Measurements from ENCODE around the gene TBC1D3B.
A peak's percentile ranks its signal among the peaks of the same experiment; 100 is the strongest.
"Not testable (repeated sequence)": the region's sequence is repeated elsewhere in the genome, so short reads cannot be mapped to it uniquely, and the experiment has no call there.

Gene TBC1D3B

DNA sequence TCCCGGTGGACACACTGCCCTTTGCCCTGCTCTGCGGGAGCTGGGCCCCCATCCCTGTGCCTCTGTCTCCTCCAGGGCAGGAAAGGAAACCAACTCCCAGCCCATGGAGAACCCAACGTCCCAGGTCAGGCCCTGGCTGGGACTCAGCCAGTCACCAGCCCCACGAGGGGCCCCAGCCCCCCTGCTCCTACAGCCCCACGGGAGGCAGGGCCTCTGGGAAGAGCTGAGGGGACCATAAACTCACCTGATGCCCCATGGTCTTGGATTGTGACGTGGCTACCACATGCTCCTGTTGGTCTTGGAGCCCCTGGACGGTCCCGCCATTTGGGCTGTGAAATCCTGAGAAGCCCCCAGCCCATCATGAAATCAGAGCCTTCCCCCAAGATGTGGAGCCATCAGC, 7.6 kb downstream of the TBC1D3B start:
- not testable (repeated sequence) for DNase-seq

- no peak for DNase-seq
These were observed 22.4 kb downstream of the TBC1D3B start for GRCh38 chr17:36153895-36154610.

DNA sequence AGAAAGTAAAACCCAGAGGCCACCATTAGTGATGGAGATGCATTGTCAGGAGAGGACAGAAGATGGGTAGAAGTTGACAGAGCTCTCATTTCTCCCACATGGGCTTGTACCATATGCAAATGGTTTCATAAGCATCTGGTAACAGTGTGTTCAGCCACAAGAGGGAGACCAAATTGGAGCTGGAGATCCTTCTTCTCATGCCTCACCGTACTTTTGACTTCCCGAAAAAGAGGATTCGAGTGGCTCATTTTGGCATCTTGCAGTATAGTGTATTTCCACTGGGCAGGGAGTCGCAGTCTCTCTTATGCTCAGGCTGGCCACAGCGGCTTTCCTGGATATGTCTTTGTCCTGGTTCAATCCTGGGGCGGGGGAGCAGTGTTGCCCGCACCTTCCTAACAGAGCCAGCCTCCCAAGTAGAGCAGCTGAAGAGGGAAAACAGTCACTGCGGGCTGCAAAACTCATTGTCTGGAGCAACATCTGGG, 23.8 kb downstream of the TBC1D3B start:
- DNase-seq = no peak

DNA sequence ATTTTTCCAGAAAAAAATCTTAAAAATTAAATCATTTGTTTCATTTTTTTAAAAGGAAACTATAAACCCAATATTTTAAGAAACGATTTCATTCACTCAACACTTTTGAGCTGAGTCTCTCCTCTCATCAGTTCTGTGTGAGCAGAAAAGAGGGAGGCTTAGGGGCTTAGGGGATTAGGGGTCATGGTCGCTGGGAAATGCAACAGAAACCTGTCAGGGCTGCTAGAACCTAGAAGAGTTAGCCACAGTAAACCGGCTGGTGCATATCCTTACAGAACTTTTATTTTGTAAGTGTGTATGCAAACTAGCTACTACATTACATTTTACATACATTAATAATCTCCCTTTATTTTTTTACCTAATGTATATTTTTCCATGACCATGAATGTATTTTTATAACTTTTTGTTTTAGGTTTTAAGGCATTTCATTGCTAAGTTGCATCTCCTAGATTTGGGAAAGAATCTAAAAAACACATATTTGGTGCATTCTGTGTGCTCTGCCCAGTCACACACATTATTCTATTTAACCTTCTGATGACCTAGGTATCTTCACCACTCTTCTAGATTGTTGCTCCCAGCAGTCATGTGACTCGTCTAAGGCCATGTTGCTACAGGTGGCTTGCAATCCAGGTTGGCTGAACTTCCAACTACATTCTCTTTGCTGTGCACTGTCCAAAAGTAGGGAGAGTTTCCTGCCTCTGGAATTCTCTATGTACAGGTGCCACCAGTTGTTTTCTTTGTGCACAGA, 24.4 kb downstream of the TBC1D3B start:
- DNase-seq = no peak

DNA sequence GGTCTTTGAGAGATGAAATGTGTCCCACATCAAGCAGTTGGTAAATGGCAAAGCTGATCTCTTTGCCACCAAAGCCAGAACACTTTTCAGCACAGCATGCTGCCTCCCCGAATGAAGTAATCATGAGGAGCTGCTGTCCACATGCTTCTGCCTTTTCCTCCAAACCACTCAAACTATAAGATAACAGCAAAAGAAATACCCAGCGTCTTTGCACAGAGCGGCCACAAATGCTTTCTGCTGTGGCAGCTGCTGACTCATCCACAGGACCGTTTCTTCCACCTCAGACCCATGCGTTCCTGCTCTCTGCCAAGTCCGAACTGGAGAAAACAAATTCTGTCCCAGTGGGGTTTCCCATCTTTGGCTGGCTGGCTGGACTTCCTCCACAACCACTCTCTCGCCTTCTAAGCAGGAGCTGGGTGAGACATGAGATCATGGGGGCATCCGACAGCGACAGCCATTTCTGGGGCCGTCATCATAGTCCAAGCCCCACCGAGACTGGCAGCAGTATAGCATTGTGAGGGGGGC, 27.1 kb downstream of the TBC1D3B start:
- DNase-seq = no peak

- peak; percentile 24 for DNase-seq
These were observed 27.7 kb downstream of the TBC1D3B start for GRCh38 chr17:36148559-36149295.

GRCh38 chr17:36147601-36148000, 28.8 kb downstream of the TBC1D3B start:
- DNase-seq = no peak

GRCh38 chr17:36144981-36145729, 31.3 kb downstream of the TBC1D3B start:
- no peak for DNase-seq

GRCh38 chr17:36144014-36144413, 32.4 kb downstream of the TBC1D3B start:
- no peak for DNase-seq

- no peak for DNase-seq
These were observed 33.6 kb downstream of the TBC1D3B start for GRCh38 chr17:36142806-36143205.

DNA sequence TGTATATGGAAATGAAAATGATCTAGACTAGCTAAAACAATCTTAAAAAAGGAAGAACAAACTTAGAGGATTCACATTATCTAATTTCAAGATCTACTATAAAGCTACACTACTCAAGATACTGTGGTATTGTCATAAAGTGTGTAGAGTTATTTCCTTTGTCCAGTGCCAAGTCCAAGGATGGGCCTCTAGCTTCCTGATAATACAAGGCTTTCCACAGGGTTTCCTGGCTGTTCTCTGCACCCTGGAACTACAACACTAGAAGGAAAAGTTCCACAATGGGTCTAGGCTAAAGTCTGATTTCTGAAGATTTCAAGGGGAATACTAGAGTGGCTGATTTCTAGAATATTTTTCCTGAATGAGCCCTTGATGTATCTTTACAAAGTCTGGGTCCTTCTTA, 34.2 kb downstream of the TBC1D3B start:
- no peak for DNase-seq

DNA sequence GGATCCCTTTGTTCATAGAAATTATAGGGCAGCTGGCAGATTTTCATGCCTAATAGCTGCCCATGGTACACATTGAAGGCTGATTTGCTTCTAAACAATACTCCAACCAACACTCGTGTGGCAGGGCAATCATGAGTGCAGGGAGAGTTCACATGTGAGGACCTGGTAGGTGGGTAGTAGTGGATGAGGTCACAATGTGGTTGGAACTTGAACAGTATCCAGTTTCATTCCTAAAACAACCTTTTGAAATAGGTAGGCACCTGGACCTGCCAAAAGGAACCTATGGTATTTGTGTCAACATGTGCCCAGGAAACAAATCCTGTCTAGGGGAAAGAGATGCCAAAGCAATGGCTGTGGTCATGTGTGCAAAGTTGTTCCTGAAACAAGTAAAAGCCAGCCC, 40.0 kb downstream of the TBC1D3B start:
- no peak for DNase-seq

GRCh38 chr17:36136036-36136435, 40.4 kb downstream of the TBC1D3B start:
- no peak for DNase-seq

- DNase-seq = no peak
These were observed 41.0 kb downstream of the TBC1D3B start for GRCh38 chr17:36135465-36135864.

- DNase-seq = peak; percentile 6
These were observed 42.7 kb downstream of the TBC1D3B start for GRCh38 chr17:36133602-36134236.

DNA sequence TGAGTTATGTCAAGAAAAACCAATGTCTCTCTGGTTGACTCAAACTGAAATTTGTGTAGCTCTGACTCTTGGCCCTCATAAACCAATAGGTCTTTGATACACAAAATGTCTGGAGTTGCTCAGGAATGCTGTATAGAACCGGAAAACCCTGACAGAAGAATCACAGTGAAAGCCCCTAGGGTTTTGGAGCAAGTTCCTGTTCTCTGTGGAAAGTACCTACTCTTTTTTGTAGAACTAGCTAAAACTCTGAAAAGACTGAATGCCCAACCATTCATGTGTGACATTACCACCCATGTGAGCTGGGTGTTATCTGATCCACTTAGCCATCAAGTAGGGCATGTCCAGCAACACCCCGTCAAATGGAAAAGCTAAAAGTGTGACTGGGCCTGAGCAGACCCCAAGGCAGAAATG, 44.0 kb downstream of the TBC1D3B start:
- no peak for DNase-seq

DNA sequence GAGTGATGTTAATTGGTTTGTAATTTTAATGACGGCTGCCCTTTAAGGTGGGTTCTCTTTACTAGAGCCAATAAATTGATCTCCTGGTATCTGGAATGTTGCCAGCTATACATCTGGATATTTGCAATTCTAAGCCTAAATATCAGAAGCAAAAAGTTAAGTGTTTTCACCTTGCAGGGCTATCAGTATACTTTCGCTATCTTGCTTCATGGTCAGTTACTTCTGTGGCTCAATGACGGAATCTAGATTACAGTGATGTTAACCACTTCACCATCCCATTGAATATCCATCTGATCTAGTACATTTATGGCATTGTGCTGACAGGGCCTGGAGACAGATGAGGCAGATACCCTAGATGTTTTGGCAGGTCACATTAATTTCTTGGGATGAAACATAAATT, 44.5 kb downstream of the TBC1D3B start:
- no peak for DNase-seq

DNA sequence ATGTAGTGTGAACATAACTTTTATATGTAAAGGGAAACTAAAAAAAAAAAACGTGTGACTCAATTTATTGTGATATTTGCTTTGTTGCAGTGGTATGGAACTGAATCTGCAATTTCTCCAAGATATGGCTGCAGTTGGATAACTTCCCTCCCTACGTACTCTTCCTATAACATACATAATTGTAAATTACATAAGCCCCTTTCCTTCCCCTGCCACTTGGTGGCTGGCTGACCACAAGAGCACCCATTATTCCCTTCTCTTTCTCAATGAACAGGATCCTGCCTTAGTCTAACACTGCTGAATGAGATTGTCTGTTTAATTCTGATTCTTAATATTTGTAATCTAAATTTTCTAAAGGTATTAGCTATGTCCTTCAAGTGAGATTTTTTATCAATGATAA, 45.0 kb downstream of the TBC1D3B start:
- DNase-seq = no peak

GRCh38 chr17:36130346-36130745, 46.1 kb downstream of the TBC1D3B start:
- no peak for DNase-seq

DNA sequence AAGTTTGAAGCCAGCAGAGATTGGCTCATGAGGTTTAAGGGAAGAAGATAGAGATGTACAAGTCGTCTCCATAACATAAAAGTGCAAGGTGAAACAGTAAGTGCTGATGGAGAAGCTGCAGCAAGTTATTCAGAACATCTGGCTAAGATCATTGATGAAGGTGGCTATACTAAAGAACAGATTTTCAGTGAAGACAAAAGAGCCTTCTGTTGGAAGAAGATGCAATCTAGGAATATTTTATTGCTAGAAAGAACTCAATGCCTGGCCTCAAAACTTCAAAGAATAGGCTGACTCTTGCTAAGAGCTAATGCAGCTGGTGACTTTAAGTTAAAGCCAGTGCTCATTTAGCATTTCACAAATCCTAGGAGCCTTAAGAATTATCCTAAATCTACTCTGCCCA, 46.8 kb downstream of the TBC1D3B start:
- DNase-seq = no peak

DNA sequence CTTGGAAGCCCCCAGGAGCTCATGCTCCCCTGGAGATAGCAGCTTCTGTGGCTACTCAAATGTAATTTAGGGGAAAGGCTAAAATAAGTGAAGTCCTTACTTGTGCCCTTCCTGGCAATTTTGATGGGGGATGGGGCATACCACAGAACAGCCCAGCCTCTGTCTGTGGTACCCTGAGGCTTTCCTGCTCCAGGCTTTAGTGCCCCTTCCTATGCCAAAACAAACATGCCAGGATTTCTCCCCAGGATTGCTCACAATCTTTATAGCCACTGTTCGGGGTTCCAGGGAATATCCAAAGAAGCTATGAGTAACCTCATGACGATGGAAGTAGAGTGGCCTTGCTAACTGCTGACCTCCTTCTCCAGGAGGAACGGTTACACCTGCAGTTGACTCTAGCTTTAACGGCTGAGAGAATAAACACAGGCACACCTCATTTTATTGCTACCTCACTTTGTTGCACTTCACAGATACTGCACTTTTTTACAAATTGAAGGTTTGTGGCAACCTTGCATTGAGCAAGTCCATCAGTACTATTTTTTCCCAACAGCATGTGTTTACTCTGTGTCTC, 47.9 kb downstream of the TBC1D3B start:
- no peak for DNase-seq

DNA sequence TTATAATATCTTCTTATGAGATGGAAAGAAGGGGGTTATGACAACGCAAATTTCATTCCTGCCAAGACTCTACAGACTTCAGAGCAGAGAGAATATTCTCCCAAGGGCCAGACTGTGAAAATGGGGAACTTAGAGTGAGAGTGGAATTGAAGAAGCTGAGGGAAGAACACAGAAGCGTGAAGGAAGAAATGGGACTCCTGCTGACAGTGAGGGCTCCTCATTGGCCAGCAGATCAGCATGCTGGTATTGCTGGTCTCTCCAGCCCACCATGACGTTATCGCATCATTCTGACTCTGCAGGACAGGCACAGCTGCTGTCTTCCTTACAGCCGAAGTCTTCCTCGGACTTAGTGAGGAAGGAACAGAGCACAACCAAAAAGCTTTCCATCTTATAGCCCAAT, 48.5 kb downstream of the TBC1D3B start:
- DNase-seq = no peak
